Stimulated activated CD4-positive, alpha-beta T cell treated with anti-CD3 and anti-CD28 coated beads, Interleukin-2, amount 100 ng/mL, for 24 hours (primary cell): ENCODE measurements around the gene PPP6C.
A peak's percentile ranks its signal among the peaks of the same experiment; 100 is the strongest.
"Not testable (repeated sequence)": the region's sequence is repeated elsewhere in the genome, so short reads cannot be mapped to it uniquely, and the experiment has no call there.

Experiments
- DNase-seq, 2 donors: peaks; one replicate each; pipeline ENCODE4 v3.0.0-alpha.2; 2020

The PPP6C gene

GRCh38 chr9:125181756-125182155 is 7.8 kb downstream of the PPP6C start:
- not testable (repeated sequence) for DNase-seq

GRCh38 chr9:125180876-125181275 is 8.7 kb downstream of the PPP6C start:
- no peak for DNase-seq

GRCh38 chr9:125179776-125180175 is 9.8 kb downstream of the PPP6C start:
- not testable (repeated sequence) for DNase-seq

GRCh38 chr9:125177888-125178287 is 11.7 kb downstream of the PPP6C start:
- DNase-seq, result no peak

- DNase-seq, result no peak
These were observed 13.0 kb downstream of the PPP6C start for GRCh38 chr9:125176636-125177035.

- no peak for DNase-seq
These were observed 17.4 kb downstream of the PPP6C start for GRCh38 chr9:125172031-125172755.

- no peak for DNase-seq
These were observed 19.7 kb downstream of the PPP6C start for GRCh38 chr9:125169895-125170294.

GRCh38 chr9:125166762-125167161 is 22.8 kb downstream of the PPP6C start:
- no peak for DNase-seq

GRCh38 chr9:125162891-125163290 is 26.7 kb downstream of the PPP6C start:
- DNase-seq, result not testable (repeated sequence)

GRCh38 chr9:125161284-125161918 is 28.2 kb downstream of the PPP6C start:
- no peak for DNase-seq

- DNase-seq, result no peak
These were observed 28.9 kb downstream of the PPP6C start for GRCh38 chr9:125160750-125161149.

GRCh38 chr9:125156551-125156950 is 33.1 kb downstream of the PPP6C start:
- DNase-seq, result no peak

- DNase-seq, result no peak
These were observed 35.8 kb downstream of the PPP6C start for GRCh38 chr9:125153712-125154367.

- no peak for DNase-seq
These were observed 37.9 kb downstream of the PPP6C start for GRCh38 chr9:125151730-125152129.

- DNase-seq, result no peak
These were observed 39.0 kb downstream of the PPP6C start for GRCh38 chr9:125150349-125151245.

- DNase-seq, result no peak
These were observed 42.1 kb downstream of the PPP6C start for GRCh38 chr9:125147401-125147951.

- no peak for DNase-seq
These were observed 43.4 kb downstream of the PPP6C start for GRCh38 chr9:125146247-125146646.

GRCh38 chr9:125145425-125145824 is 44.2 kb downstream of the PPP6C start:
- no peak for DNase-seq

- DNase-seq, result peak; percentile 98
These were observed 46.1 kb downstream of the PPP6C start, which contains the start of gene SCAI for GRCh38 chr9:125143377-125144090. SCAI (minus strand) TSS chr9:125143528; CDS start chr9:125143437, 91 bp downstream.

GRCh38 chr9:125142560-125143376 is 46.8 kb downstream of the PPP6C start:
- peak in 1 of 2 donors; percentile 21 for DNase-seq

- DNase-seq, result no peak
These were observed 47.9 kb downstream of the PPP6C start for GRCh38 chr9:125141751-125142150.
